RPMI7951 (cell line): ENCODE data around the gene MLLT1. TPM values are rescaled to one million over a fixed set of nuclear protein-coding genes. Genes with fewer than 3 reads are reported as not detected.
A peak's percentile ranks its signal among the peaks of the same experiment; 100 is the strongest.

Source experiments
- DNase-seq: peaks from one replicate; pipeline ENCODE4 v3.0.0-alpha.2; 2012; ENCODE audit warnings: low read depth
- total RNA-seq: library from RNA; depleted of rRNA; stranded (reverse); fragments of >200 nt; shearing (Covaris generic); gene quantifications from 2 replicates; pipeline ENCODE4 v1.2.3, GENCODE V29; 2014

MLLT1 gene
- total RNA-seq, 1 experiment from 2014 or later, result 7.8 TPM

- no peak for DNase-seq
Measured at GRCh38 chr19:6258812-6259311, 20.9 kb downstream of the MLLT1 start.

- DNase-seq, result no peak
Measured at GRCh38 chr19:6253954-6254733, 25.6 kb downstream of the MLLT1 start.

GRCh38 chr19:6252066-6252465, 27.7 kb downstream of the MLLT1 start:
- no peak for DNase-seq

DNA sequence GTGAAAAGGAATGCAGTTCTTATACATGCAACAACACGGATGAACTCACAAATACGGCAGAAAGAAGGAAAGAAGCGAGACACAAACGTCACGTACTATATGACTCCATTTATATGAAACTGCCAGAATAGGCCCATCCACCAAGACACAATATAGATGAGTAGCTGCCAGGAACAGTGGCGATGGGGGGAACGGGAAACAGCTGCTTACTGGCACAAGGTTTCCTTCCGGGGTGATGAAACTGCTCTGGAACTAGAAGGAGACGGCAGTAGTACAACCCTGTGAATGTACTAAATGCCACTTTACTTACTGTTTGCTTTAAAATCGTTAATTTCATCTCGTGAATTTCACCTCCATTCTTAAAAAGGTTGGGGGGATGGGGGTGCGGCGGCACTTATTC, 28.9 kb downstream of the MLLT1 start:
- DNase-seq, result no peak

DNA sequence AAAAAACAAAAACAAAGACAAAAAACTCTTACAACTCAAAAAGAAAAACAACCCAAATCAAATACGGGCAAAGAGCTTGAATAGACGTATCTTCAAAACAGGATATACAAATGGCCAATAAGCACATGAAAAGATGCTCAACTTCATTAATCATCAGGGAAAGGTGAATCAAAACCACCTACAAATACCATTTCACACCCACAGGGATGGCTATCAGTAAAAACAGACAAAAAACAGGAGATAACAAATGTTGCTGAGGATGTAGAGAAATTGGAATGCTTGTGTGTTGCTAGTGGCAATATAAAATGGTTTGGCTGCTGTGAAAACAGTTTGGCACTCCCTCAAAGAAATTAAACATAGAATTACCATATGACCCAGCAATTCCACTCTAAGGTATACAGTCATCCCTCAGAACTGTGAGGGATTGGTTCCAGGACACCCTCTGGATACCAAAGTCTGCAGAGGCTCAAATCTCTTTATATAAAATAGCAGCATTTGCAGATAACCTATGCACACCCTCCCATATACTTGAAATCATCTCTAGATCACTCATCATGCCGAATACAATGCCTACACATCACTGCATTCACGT, 29.7 kb downstream of the MLLT1 start:
- peak; percentile 60 for DNase-seq

- DNase-seq, result peak; percentile 65
Measured at GRCh38 chr19:6249296-6249695, 30.5 kb downstream of the MLLT1 start.

- DNase-seq, result no peak
Measured at GRCh38 chr19:6248844-6249243, 30.9 kb downstream of the MLLT1 start.

GRCh38 chr19:6248341-6248740, 31.4 kb downstream of the MLLT1 start:
- no peak for DNase-seq

DNA sequence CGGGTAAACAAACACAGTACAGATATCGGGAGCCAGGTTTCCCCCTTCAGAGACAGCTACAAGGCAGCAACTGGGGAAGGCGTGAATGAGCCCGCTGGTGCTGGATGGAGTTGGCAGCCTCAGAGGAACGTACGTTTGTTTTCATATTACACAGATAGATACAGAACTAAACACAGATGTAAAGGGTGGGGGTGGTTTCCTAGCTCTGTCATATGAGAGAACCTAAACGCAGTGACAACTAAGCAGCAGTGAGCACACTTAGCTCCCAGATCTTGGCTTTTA, 32.8 kb downstream of the MLLT1 start:
- no peak for DNase-seq

DNA sequence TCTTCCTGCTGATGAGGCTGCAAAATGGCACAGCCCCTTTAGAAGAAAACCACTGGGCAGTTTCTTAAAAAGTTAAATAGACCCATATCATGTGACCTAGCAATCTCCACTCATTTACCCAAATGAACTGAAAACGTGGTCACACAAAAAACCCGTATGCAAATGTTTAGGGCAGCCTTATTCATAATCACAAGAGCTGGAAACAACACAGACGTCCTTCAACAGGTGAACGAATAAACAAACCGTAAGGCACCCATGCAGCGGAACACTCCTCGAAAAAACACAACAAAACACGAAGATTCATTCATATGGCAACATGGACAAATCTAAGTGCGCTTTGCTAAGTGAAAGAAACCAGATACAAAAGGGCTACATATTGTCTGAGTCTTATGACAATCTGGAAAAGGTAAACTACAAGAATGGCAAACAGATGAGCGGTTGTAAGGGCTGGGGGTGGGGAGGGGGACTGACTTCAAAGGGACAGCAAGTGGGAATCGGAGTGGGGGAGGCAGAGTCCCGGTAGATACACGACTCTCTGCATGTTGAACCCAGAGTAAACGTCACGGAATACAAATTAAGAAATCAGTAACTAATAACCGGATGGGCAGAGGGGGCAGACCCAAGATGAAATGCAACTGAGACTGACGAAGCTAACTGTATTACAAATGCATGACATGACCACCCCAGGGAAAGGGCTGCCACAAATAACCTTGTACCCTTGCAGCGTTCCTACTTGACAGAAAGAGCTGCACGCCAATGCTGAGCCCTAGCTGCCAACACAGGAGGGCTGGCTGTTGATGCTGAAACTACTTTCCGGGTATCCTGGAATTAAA, 33.4 kb downstream of the MLLT1 start:
- DNase-seq, result no peak

DNA sequence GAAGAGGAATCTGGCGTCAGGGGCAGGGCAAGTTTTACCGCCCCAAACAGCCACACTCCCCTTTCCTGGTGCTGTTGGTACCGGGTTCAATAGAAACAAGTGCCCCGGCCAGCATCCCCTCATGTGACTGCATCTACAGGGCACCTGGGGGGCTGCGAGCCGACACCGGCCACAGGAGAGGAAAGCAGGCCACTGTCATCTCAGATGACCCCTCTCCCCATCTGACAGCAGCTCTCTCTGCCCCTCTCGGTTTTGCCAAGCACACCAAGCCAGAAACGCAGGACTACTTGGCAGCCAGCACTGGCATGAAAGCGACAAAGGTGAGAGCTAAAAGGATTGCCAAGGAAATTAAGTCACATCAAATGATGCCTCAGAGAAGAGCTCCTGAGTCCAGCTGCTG, 37.1 kb downstream of the MLLT1 start:
- no peak for DNase-seq

- DNase-seq, result peak; percentile 51
Measured at GRCh38 chr19:6241680-6242377, 37.9 kb downstream of the MLLT1 start.

GRCh38 chr19:6241056-6241455, 38.7 kb downstream of the MLLT1 start:
- DNase-seq, result no peak

- no peak for DNase-seq
Measured at GRCh38 chr19:6239871-6240676, 39.7 kb downstream of the MLLT1 start.

DNA sequence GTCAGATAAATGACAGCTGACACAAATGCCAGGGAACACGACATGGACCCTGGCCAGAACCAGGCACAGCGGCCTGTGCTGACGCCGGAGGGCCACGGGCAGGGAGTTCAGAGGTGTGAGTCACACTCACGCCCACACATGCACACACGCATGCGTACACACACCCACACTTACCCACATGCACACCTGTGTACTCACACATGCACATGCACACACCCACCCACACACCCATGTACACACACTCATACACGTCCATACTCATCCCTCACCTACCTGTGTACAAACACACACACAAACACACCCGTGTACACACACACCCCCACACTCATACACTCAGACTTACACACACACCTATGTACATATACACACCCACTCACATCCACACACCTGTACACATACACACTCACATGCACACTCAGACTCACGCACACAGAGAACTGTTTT, 40.4 kb downstream of the MLLT1 start:
- no peak for DNase-seq

GRCh38 chr19:6238643-6239281, 41.0 kb downstream of the MLLT1 start:
- no peak for DNase-seq

- DNase-seq, result no peak
Measured at GRCh38 chr19:6238256-6238642, 41.5 kb downstream of the MLLT1 start.

GRCh38 chr19:6236310-6237291, 43.2 kb downstream of the MLLT1 start:
- no peak for DNase-seq
